ENCODE results near the gene LPP. TPM values are rescaled to one million over a fixed set of nuclear protein-coding genes. Genes with fewer than 3 reads are reported as not detected.

Gene LPP, protein sequence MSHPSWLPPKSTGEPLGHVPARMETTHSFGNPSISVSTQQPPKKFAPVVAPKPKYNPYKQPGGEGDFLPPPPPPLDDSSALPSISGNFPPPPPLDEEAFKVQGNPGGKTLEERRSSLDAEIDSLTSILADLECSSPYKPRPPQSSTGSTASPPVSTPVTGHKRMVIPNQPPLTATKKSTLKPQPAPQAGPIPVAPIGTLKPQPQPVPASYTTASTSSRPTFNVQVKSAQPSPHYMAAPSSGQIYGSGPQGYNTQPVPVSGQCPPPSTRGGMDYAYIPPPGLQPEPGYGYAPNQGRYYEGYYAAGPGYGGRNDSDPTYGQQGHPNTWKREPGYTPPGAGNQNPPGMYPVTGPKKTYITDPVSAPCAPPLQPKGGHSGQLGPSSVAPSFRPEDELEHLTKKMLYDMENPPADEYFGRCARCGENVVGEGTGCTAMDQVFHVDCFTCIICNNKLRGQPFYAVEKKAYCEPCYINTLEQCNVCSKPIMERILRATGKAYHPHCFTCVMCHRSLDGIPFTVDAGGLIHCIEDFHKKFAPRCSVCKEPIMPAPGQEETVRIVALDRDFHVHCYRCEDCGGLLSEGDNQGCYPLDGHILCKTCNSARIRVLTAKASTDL
- total RNA-seq, result 100 to 1,000 TPM; 109 to 170 (median 132) TPM

GRCh38 chr3:188154014-188154808, at the start of gene LPP:
Gene LPP, plus strand, starts transcription at chr3:188154157. Its CDS starts 251,964 bp downstream, at chr3:188406121.
- peaks cover 0 to 56% (median 15%) of the 10 kb centered on the region in 4 donors for H3K4me1 ChIP-seq
- TF ChIP-seq POLR2A (IDR thresholded peaks at IDR 0.05), result peak; percentile 50 to 54
- TF ChIP-seq, protein P1, sequence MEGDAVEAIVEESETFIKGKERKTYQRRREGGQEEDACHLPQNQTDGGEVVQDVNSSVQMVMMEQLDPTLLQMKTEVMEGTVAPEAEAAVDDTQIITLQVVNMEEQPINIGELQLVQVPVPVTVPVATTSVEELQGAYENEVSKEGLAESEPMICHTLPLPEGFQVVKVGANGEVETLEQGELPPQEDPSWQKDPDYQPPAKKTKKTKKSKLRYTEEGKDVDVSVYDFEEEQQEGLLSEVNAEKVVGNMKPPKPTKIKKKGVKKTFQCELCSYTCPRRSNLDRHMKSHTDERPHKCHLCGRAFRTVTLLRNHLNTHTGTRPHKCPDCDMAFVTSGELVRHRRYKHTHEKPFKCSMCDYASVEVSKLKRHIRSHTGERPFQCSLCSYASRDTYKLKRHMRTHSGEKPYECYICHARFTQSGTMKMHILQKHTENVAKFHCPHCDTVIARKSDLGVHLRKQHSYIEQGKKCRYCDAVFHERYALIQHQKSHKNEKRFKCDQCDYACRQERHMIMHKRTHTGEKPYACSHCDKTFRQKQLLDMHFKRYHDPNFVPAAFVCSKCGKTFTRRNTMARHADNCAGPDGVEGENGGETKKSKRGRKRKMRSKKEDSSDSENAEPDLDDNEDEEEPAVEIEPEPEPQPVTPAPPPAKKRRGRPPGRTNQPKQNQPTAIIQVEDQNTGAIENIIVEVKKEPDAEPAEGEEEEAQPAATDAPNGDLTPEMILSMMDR (IDR thresholded peaks at IDR 0.05), result peak in 1 of 6 experiments; percentile 4
- no peaks in the 10 kb centered on the region for H3K9me3 ChIP-seq

DNA sequence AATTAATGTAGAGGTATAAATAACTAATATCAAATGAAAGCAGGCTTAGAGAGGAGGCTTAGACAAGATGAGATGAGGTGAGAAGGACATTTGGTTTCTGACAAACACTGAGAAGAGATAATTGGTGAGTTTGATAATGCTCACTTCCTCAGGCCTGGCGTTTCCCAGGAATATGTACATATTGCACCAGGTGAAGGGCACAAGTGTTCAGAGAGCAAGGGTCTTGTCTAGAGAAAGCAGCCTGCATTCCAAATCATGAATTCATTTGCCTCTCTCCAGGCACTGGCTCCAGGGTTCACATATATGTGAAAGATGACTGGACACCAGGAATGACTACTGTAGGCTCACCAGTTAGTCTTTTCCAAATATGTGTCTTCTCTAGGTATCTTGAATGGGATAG, 48.0 kb upstream of the LPP start:
- Histone ChIP-seq H3K27me3 (no peaks in the 10 kb centered on the region), H3K9me3 (no peaks in the 10 kb centered on the region), H3K4me1 (no peaks in the 10 kb centered on the region), H3K27ac (no peak overlapping the region), H3K36me3 (no peaks in the 10 kb centered on the region), H3K4me3 (no peak overlapping the region)
- no peak for DNase-seq
- TF ChIP-seq, protein P1 (IDR thresholded peaks at IDR 0.05), result no peak
- TF ChIP-seq POLR2A (IDR thresholded peaks at IDR 0.05), result no peak

More at GRCh38 chr3:188154014-188154808, at the start of gene LPP:
- peak within 1 kb of the TSS; percentile 89 to 97 (median 92) for H3K27ac ChIP-seq
- H3K36me3 ChIP-seq, result no peaks in the 10 kb centered on the region
- peak within 1 kb of the TSS; percentile 66 to 98 (median 82) for H3K4me3 ChIP-seq
- H3K27me3 ChIP-seq, result no peaks in the 10 kb centered on the region
- DNase-seq, result peak; percentile 67 to 88 (median 87)

GRCh38 chr3:188106454-188106853, 47.5 kb upstream of the LPP start:
- TF ChIP-seq POLR2A (IDR thresholded peaks at IDR 0.05), result no peak
- TF ChIP-seq, protein P1 (IDR thresholded peaks at IDR 0.05), result no peak
- no peak for DNase-seq
- Histone ChIP-seq H3K9me3 (no peaks in the 10 kb centered on the region), H3K36me3 (no peaks in the 10 kb centered on the region), H3K27ac (no peak overlapping the region), H3K4me1 (no peaks in the 10 kb centered on the region), H3K4me3 (no peak overlapping the region), H3K27me3 (no peaks in the 10 kb centered on the region)

DNA sequence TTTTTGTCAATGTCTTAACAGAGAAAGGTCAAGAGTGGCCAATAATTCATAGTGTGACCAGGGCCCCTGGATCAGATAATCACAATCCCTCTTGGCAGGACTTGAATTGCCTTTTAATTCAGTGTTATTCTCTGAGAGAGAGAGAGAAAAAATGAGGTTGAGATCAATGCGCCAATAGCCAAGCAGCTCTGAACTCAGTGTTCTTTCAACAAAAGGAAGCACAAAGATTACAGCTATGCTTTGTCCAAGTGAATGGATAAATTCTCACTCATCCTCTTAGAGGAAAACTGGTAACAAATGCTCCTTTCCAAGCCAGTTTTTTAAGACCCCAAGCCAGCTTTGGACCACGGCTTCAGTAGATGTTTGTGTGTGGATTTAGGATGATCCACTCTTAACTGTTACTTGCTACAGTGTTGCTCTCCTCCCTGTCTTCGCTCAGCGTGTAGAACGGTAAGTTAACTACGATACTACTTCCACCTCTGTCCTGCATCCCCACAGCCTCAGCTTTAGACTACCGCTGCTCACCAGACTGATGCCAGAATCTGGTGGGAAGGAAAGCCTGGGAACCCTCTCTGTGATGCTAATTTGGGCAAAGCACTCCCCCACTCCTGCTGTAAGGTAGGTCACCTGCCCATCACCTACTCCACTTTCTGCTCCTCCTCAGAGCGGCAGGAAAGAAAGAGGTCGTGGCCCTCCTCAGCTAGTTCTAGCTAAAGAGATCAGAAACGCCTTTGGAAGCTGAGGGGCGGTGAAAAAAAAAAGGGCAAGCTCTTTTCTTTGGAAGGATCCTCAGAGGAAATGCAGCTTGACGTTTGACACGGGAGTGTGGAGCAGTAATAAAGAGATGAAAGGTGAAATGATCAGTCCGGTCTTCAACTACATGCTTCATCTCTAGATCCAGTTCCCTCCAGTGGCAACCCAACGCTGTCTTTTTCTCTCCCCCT, 46.8 kb upstream of the LPP start:
- no peak for DNase-seq
- Histone ChIP-seq H3K36me3 (no peaks in the 10 kb centered on the region), H3K27ac (no peak overlapping the region), H3K27me3 (no peaks in the 10 kb centered on the region), H3K4me3 (no peak overlapping the region), H3K9me3 (no peaks in the 10 kb centered on the region), H3K4me1 (no peaks in the 10 kb centered on the region)
- TF ChIP-seq POLR2A (IDR thresholded peaks at IDR 0.05), result no peak
- TF ChIP-seq, protein P1 (IDR thresholded peaks at IDR 0.05), result no peak

All from Peyer's patch (tissue), 4 donors.